HG02852 (cell line): ENCODE measurements around the gene MAGI1.

Experiments used
- ATAC-seq: cut with Tn5 transposase; IDR thresholded peaks from one replicate; pipeline ENCODE4 v1.9.1; 2021; ENCODE audit warnings: mild to moderate bottlenecking, moderate library complexity; ENCODE audit not compliant: unreplicated experiment

Gene MAGI1

GRCh38 chr3:65777050-65777449 is 261.7 kb downstream of the MAGI1 start:
- no peak for ATAC-seq

DNA sequence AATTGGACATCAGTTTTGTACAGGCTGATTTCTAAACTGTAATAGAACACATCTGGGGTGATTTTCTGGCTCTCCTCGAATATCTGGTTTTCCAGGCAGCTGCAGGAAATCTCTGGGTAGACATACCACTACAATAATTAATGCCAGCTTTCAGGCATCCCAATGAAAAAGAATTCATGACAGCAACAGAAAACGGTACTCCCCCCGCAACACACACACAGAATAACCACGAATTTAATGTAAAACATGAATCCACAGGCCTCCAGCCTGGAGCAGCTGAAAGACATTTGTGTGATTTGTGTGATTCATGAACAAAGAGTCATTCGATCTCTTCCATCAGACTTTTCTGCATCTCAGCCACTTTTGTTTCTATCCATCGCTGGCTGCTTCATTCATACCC is 262.2 kb downstream of the MAGI1 start:
- no peak for ATAC-seq

GRCh38 chr3:65776081-65776480 is 262.6 kb downstream of the MAGI1 start:
- ATAC-seq: no peak

DNA sequence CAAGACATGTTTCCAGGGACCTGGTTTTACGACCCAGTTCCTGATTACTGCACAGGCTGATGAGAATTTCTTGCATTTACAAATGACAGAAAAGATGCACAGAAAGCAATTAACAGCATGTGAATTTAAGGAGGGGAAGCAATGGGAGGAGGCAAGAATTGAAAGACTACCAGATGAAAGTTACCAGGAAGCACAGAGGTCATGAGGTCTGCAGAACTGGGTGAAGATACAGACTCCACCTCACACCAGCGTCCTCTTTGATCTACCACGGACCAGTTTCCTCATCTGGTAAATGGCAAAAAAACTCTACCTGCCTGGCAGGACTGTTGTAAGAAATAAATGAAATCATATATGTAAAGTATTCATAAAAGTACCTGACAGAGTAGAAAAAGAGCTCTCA is 266.0 kb downstream of the MAGI1 start:
- no peak for ATAC-seq

GRCh38 chr3:65767551-65767950 is 271.2 kb downstream of the MAGI1 start:
- ATAC-seq: no peak

DNA sequence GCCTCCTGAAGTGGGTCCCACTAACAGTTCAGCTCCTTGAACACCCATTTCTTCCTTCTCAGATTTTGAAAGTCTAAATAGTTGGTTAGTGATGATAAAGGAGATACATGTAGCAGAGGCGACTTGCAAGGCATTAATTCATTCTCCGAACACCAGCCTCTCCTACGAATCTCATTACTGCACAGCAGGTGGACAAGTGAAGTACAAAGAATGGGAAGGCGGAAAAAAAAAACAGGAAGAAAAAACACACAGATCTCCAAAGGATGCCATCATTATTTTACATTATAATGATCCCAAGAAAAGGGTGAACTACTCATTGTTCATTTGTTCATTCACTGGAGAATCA is 276.5 kb downstream of the MAGI1 start:
- ATAC-seq: no peak

GRCh38 chr3:65761446-65762234 is 277.1 kb downstream of the MAGI1 start:
- ATAC-seq: no peak

GRCh38 chr3:65758876-65759598 is 279.7 kb downstream of the MAGI1 start:
- ATAC-seq: no peak

- no peak for ATAC-seq
Measured at GRCh38 chr3:65758438-65758837, 280.3 kb downstream of the MAGI1 start.

GRCh38 chr3:65752636-65753035 is 286.1 kb downstream of the MAGI1 start:
- ATAC-seq: no peak

- ATAC-seq: peak; percentile 65
Measured at GRCh38 chr3:65751123-65751700, 287.5 kb downstream of the MAGI1 start.

DNA sequence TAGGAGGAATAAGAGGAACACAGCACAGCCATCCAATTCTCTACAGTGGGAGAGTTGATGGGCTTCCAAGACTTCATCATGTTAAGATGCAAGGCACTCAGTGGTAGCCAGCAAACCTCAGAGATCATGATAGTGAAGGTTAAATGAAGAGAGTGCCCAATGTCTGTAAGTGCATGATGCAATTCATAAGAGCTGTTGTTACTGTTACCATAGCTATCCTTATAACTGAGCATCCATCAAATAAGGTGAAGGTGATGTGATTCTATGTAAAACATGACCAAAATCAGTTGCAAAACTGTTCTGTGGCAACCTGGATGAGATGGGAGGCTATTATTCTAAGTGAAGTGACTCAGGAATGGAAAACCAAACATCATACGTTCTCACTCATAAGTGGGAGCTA is 289.7 kb downstream of the MAGI1 start:
- ATAC-seq: no peak

DNA sequence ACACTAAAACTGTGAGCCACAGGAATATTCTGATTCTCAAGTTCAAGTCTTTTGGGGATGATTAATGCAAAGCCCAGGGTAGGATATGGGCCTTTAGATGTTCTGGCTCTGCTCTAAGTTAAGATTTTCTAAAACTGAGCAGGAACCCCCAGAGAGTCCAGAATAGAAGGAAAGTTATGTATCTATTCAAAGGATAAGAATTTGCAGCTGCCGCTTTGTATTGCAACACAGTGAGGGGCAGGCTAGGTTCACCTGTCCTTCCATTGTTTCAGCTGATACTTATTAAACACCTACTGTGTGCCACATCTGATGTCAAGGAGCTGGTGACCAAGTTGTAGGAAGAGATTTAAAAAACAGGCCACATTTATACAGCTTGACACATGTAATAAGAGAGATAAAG is 290.4 kb downstream of the MAGI1 start:
- no peak for ATAC-seq

- no peak for ATAC-seq
Measured at GRCh38 chr3:65746848-65747247, 291.9 kb downstream of the MAGI1 start.

DNA sequence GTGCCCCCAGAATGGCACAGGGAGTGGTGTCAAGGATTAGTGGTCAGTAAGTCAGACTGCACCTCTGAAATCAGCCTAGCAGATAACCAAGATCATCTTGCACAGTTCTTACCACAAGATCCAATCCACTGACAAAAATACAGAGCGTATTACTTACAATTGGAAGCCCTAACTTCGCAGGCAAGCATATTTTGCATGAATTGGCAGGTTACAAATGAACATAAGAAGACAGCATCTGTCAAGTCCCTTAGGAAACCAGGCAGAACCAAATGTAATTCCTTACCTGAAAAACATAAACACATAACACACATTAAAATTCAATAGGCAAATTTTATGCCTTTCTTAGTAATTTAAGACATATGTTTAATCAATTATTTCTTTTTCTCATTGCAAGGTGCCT is 293.4 kb downstream of the MAGI1 start:
- no peak for ATAC-seq

- ATAC-seq: no peak
Measured at GRCh38 chr3:65742914-65743313, 295.8 kb downstream of the MAGI1 start.

DNA sequence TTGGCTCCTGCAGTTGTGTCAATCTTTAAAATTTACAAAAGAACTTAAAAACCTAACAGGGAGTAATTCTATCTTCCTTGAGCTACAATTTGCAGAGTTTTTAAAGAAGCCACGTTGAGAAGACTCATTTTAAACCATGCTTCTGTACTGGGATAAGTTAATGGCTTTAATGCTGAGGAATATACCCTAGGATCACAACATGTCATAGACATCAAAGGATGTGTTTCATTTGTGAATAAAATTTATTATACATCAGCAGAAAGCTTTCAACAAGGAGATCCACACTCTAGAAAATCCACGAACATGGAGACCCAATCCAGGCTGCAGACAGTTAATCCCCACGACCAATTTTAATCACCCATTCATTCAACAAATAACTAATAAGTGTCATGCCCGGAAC is 297.2 kb downstream of the MAGI1 start:
- ATAC-seq: no peak

DNA sequence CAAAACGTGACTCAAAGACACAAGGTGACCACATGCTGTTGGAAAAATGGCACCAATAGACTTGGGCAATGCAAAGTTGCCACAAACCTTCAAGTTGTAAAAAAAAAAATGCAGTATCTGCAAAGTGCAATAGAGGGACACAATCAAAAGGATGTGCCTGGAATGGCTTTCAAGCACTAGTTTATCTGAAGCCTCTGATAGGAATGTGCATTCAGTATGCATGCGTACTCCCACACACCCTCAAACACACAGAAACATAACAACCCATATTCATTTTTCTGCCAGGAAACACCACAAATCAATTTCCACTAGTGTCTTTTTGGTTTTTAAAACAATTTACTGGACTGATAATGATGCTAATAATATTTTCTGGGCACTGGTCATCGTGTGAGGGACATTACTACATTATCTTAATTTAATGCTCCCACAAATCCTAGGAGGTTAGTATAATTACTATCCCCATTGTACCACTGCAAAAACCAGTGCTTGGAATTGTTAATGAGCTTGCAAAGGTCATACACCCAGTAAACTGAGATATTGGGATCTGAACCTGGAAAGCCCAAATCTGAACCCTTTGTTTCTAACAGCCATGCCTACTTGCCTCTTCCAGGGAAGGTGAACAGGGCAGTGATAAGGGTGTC is 298.7 kb downstream of the MAGI1 start:
- ATAC-seq: no peak

- ATAC-seq: no peak
Measured at GRCh38 chr3:65734792-65735191, 303.9 kb downstream of the MAGI1 start.

DNA sequence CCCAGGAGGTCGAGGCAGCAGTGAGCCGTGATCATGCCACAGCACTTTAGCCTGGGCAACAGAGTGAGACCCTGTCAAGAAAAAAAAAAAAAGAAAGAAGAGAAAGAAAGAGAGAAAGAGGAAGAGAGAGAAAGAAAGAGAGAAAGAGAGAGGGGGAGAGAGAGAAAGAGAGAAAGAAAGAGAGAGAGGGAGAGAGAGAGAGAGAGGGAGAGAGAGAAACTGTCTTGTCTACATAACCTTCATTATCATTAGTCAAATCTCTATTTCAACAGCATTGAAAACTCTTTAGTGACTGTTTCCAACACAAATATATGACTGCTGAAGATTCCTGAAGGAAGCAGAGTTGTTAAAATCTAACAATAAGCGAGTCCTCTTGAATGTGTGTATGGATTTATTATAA is 304.3 kb downstream of the MAGI1 start:
- ATAC-seq: no peak

DNA sequence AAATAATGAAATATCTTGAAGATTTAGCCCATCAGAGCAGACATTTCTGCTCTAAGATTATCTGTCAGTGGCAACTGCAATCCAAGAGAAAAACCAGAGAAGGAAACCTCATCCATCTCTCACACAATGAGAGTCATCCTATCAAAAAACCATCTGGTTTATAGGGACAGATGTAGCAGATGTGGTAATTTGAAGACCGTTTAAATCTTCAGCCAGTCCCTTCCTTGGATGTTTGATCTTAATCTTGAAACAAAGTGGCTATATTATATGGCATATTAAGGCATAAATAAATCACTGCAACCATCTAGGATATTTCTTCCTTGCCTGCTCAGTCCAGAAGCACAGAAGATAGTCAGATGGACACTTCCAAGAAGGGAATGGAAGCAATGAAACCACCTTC is 305.3 kb downstream of the MAGI1 start:
- no peak for ATAC-seq
